OCI-LY7 (cell line): ENCODE measurements around the gene PRKCI. TPM values are rescaled to one million over a fixed set of nuclear protein-coding genes. Genes with fewer than 3 reads are reported as not detected.
"Not testable (repeated sequence)": the region's sequence is repeated elsewhere in the genome, so short reads cannot be mapped to it uniquely, and the experiment has no call there.

Source experiments
- BruUV-seq: library from RNA; stranded (reverse); fragments of 400-500 nt; replicated peaks from 2 replicates; lab custom pipeline; 2021; lab: Mats Ljungman, UMichigan
- CTCF ChIA-PET: fragments of 300-600 bp; sonication (Branson Sonifier 250); formaldehyde crosslinking; loops from one replicate; lab custom pipeline; 2022; ENCODE audit warnings: antibody characterized with exemption; ENCODE audit not compliant: unreplicated experiment; lab: Charles Lee
- POLR2A ChIA-PET: fragments of 300-600 bp; sonication (Branson Sonifier 250); formaldehyde crosslinking; loops from one replicate; lab custom pipeline; 2022; ENCODE audit warnings: antibody characterized with exemption; lab: Charles Lee
- DNase-seq: peaks from one replicate; pipeline ENCODE4 v3.0.0-alpha.2; 2015; ENCODE audit warnings: low spot score
- H2AFZ ChIP-seq: fragments of 200-600 bp; sonication (generic), shearing (Covaris generic); 2 replicates; pipeline ENCODE4 v1.6.1; 2014; ENCODE audit warnings: mild to moderate bottlenecking, antibody characterized with exemption, low read length, moderate library complexity
- H3K27ac ChIP-seq: fragments of 200-600 bp; sonication (generic); 2 replicates; pipeline ENCODE4 v1.5.1; 2014; ENCODE audit warnings: mixed run types, low read depth, mild to moderate bottlenecking, moderate library complexity, low read length, inconsistent platforms; ENCODE audit not compliant: poor library complexity, severe bottlenecking
- H3K36me3 ChIP-seq: fragments of 200-600 bp; sonication (generic); 2 replicates; pipeline ENCODE4 v1.6.1; 2014; ENCODE audit warnings: mild to moderate bottlenecking, antibody characterized with exemption, low read length, moderate library complexity, mixed read lengths; ENCODE audit not compliant: insufficient read depth
- H3K4me1 ChIP-seq: fragments of 200-600 bp; sonication (generic); 2 replicates; pipeline ENCODE4 v1.5.1; 2014; ENCODE audit warnings: mild to moderate bottlenecking, low read length; ENCODE audit not compliant: insufficient read depth, poor library complexity, severe bottlenecking
- H3K4me2 ChIP-seq: fragments of 200-600 bp; sonication (generic); 2 replicates; pipeline ENCODE4 v1.6.1; 2014; ENCODE audit warnings: mild to moderate bottlenecking, low read length
- H3K4me3 ChIP-seq: fragments of 200-600 bp; sonication (generic); 2 replicates; pipeline ENCODE4 v1.5.1; 2014; ENCODE audit warnings: mild to moderate bottlenecking, low read depth, low read length; ENCODE audit not compliant: poor library complexity, severe bottlenecking
- H3K79me2 ChIP-seq: fragments of 200-600 bp; sonication (generic); 2 replicates; pipeline ENCODE4 v1.6.1; 2016; ENCODE audit warnings: low read depth, mild to moderate bottlenecking, low read length, moderate library complexity, mixed read lengths; ENCODE audit not compliant: insufficient read depth
- H3K9me2 ChIP-seq: fragments of 200-600 bp; sonication (generic); 2 replicates; pipeline ENCODE4 v1.6.1; 2016; ENCODE audit warnings: mild to moderate bottlenecking, low read length, mixed read lengths; ENCODE audit not compliant: insufficient read depth
- H3K9me3 ChIP-seq: fragments of 200-600 bp; sonication (generic); 2 replicates; pipeline ENCODE4 v1.6.1; 2014; ENCODE audit warnings: mild to moderate bottlenecking, mixed run types, low read length, mixed read lengths
- H4K20me1 ChIP-seq: fragments of 200-600 bp; sonication (generic); 2 replicates; pipeline ENCODE4 v1.6.1; 2014; ENCODE audit warnings: mild to moderate bottlenecking, antibody characterized with exemption, low read length, moderate library complexity, mixed read lengths; ENCODE audit not compliant: insufficient read depth
- CTCF ChIP-seq: fragments of 200-600 bp; sonication (generic); conservative IDR thresholded peaks from 2 replicates; pipeline ENCODE4 v1.5.1; 2014; ENCODE audit warnings: mild to moderate bottlenecking, antibody characterized with exemption, low read length, moderate library complexity, mixed read lengths
- EZH2phosphoT487 ChIP-seq: fragments of 200-600 bp; sonication (generic); IDR thresholded peaks from 2 replicates; pipeline ENCODE4 v1.6.1; 2018; ENCODE audit warnings: low read depth, borderline replicate concordance, mild to moderate bottlenecking, mixed run types, antibody characterized with exemption, low read length, moderate library complexity, mixed read lengths
- intact Hi-C: fragments of 100-400 bp; cut with micrococcal nuclease; formaldehyde crosslinking; loops from one replicate; pipeline ENCODE4 v1.10.0; 2022; ENCODE audit not compliant: unreplicated experiment
- total RNA-seq, 2 experiments: library from RNA; depleted of rRNA in 1 of 2; stranded (reverse); fragments of >200 nt in 1 of 2; shearing (Covaris generic) in 1 of 2; gene quantifications; 2 replicates each; pipeline ENCODE4 v1.2.3, GENCODE V29; 2014 to 2022

The PRKCI gene
- total RNA-seq, 2 experiments from 2014 or later, result 27.6 to 36.2 TPM

- Histone ChIP-seq H3K9me2 (no peaks in the 10 kb centered on the region), H3K4me2 (no peak overlapping the region), H3K9me3 (no peaks in the 10 kb centered on the region), H3K27ac (no peak overlapping the region), H3K4me1 (no peaks in the 10 kb centered on the region), H4K20me1 (no peaks in the 10 kb centered on the region), H3K4me3 (no peak overlapping the region), H2AFZ (no peak overlapping the region), H3K79me2 (no peaks in the 10 kb centered on the region), H3K36me3 (peaks cover 65% of the 10 kb centered on the region)
- no peak for DNase-seq
- no TSS peak for BruUV-seq
- POLR2A ChIA-PET, result no interaction called here
- intact Hi-C loops, result no loop called here
- TF ChIP-seq EZH2phosphoT487 (no peak), CTCF (no peak)
- CTCF ChIA-PET, result no interaction called here
Measured at GRCh38 chr3:170267793-170268192, 45.6 kb downstream of the PRKCI start.

GRCh38 chr3:170269673-170270254 lies 47.5 kb downstream of the PRKCI start:
- intact Hi-C loops, BruUV-seq, DNase-seq, H3K4me2 ChIP-seq, H2AFZ ChIP-seq, H4K20me1 ChIP-seq, H3K9me2 ChIP-seq, H3K4me3 ChIP-seq, CTCF ChIA-PET, H3K79me2 ChIP-seq, H3K9me3 ChIP-seq, H3K4me1 ChIP-seq, H3K27ac ChIP-seq: not testable (repeated sequence)
- H3K36me3 ChIP-seq, result peaks cover 65% of the 10 kb centered on the region
- POLR2A ChIA-PET, result interaction anchor here (0.8 to 1.3 kb wide), 2 partner anchors 30 to 38 kb away, joined by 3 to 5 read pairs; no protein-coding TSS in a partner anchor

GRCh38 chr3:170270282-170270881 lies 48.2 kb downstream of the PRKCI start:
- no peaks in the 10 kb centered on the region for H4K20me1 ChIP-seq
- H3K79me2 ChIP-seq, result no peaks in the 10 kb centered on the region
- no peaks in the 10 kb centered on the region for H3K9me2 ChIP-seq
- CTCF ChIA-PET, result no interaction called here
- no peaks in the 10 kb centered on the region for H3K4me1 ChIP-seq
- POLR2A ChIA-PET, result interaction anchor here (0.6 to 1.3 kb wide), 4 partner anchors 25 to 507 kb away, joined by 3 to 8 read pairs (median 4); no protein-coding TSS in a partner anchor
- H2AFZ ChIP-seq, result no peak overlapping the region
- H3K4me2 ChIP-seq, result no peak overlapping the region
- peaks cover 60% of the 10 kb centered on the region for H3K36me3 ChIP-seq
- no peaks in the 10 kb centered on the region for H3K9me3 ChIP-seq
- TF ChIP-seq CTCF (no peak), EZH2phosphoT487 (no peak)
- no peak for DNase-seq
- H3K27ac ChIP-seq, result no peak overlapping the region
- H3K4me3 ChIP-seq, result no peak overlapping the region
- intact Hi-C loops, result no loop called here
- no TSS peak for BruUV-seq
